ENCODE measurements around the gene ZBTB7C.

- no peak for TF ChIP-seq CTCF (IDR thresholded peaks at IDR 0.05)
- no peak for TF ChIP-seq POLR2A (IDR thresholded peaks at IDR 0.05)
Measured at GRCh38 chr18:48017635-48018034, 391.5 kb downstream of the ZBTB7C start.

Measured in esophagus squamous epithelium (tissue), 4 donors.